GM21528 (cell line): ENCODE measurements around the gene GPR176.
A peak's percentile ranks its signal among the peaks of the same experiment; 100 is the strongest.

Source experiments
- ATAC-seq: cut with Tn5 transposase; IDR thresholded peaks from one replicate; pipeline ENCODE4 v1.9.1; 2021; ENCODE audit warnings: mild to moderate bottlenecking, moderate library complexity; ENCODE audit not compliant: unreplicated experiment, low FRiP score

GPR176 gene

DNA sequence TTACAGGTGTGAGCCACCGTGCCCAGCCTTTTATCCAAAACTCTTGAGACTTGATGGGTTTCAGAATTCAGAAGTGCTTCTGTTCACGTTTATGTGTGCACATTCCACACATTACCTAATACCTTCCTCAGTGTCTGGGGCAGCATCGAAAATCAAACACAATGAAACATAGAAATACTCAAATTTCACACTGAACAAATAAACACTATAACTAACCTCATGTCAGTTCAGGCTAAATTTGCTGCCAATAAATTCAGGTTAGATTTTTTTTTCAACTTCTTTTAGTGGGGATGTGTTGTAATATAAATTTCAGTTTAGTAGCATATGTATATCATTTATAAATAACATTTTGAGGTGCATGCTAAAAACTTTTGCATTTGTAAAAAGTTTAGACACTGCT, 16.6 kb upstream of the GPR176 start:
- no peak for ATAC-seq

DNA sequence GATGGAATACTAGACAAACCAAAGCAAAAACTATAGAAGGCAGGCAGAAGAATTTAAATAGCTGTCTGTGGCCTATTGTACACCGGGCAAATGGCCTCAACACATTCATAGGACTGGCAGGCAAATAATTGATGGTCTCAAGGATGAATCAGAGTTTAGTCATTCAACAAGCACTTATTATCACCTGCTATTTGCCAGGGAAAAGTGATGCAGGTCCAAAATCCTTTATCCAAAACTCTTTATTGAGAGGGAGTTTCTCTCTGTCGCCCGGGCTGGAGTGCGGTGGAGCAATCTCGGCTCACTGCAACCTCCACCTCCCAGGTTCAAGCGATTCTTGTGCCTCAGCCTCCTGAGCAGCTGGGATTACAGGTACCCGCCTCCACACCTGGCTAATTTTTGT, 16.1 kb upstream of the GPR176 start:
- no peak for ATAC-seq

DNA sequence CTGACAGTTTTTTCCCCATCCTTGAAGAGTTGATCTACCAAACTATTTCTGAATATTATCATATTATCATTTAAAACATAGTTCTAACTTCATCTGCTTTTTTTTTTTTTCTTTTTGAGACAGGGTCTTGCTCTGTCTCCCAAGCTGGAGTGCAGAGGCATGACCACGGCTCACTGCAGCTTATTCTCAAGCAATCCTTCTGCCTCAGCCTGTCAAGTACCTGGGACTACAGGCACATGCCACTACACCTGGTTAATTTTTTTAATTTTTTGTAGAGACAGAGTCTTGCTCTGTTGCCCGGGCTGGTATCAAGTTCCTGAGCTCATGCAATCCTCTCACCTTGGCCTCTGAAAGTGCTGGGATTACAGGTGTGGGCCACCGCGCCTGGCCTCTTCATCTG, 15.2 kb upstream of the GPR176 start:
- ATAC-seq, result no peak

DNA sequence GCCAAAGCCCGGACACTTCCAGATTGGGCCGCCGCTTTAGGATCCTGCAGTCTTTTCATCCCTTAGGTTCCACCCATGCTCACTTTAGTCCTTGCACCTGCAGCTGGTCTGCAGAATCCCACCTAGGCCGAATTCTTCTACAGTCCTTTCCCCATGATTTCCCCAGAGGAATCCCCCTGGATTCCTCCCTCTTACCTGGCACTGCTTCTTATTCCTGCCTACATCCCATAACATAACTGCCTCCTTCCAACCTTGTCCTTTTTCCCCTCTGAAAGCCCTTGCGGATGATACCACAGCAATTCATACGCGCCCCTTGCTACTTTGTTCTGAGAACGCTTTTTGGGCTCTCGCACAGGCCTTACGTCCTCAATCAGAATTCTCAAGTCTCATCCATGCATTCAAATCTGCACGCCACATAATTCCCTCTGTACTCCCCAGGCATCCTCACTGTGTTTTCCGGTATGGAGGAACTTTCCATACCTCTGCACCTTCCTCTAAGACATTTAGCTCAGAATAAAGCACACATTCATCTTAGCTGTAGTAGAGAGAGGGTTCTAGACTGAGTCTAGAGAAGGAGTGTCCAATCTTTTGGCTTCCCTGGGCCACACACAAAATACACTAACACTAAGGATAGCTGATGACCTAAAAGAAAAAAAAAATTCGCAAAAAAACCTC, 14.5 kb upstream of the GPR176 start:
- ATAC-seq, result no peak

DNA sequence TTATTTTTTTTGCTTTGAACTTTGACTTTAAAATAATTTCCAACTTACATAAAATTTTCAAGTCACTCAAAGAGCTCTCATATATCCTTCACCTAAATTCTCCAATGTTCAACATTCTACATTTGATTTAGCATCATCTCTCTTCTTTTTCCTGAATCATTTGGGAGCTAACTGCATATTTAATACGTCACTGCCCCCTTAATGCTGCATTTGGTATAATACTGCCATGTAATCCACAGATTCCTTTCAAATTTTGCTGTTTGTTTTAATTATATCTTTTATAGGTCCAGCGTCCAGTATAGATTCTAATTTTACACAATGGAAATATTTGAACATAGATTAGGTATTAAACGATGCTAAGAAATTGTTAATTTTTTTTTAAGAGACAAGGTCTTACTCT, 11.5 kb upstream of the GPR176 start:
- ATAC-seq, result no peak

DNA sequence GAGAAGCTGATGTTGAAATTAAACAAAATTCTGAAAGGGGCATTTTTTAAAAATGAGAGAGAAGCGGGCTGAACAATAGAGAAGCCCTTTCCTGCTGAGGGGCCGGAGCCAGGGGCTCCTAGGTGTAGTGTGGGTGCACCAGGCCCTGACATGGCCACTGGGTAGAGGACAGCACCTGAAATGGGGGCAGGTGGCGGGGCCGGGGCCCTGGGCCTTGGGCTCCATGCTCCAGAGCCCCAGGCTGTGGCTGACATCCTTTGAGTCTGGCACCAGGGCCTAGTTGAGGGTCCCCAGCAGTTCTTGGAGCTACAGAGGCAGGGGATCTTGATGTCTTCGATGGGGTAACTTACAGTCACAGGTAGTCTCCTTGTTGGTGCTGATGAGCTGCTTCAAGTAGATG, 6.5 kb upstream of the GPR176 start:
- no peak for ATAC-seq

DNA sequence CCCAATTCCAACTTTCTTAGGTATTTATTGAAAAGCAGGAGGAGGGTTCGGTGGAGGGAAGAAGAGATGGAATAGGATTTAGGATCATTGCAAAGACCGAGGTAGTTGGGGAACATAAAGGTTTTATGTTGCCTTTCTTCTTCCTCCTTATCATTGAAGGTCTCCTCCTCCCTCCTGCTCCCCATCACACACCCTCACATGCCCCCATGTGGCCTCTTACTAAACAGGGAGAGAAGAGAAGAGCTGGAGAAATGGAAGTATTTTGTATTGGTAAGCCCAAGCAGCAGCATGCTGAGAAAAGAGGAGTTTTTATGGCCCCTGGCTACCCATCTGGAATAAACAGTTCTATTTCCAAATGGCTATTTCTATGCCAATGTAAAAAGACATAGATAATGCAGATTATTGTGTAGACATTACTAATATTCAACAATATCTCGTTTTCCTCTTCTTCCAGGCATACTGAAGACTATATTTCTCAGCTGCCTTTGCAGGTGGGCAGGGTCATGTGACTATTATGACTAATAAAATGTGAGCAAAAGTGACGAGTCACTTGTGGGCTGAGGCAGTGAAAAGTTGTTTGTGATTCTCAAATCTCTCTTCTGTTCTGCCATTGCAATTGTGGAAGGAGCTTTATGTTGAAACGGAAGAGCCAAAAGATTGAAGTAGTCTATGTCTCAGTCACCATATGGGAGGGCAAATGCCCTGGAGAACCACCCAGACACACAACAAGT, 5.2 kb upstream of the GPR176 start:
- no peak for ATAC-seq

DNA sequence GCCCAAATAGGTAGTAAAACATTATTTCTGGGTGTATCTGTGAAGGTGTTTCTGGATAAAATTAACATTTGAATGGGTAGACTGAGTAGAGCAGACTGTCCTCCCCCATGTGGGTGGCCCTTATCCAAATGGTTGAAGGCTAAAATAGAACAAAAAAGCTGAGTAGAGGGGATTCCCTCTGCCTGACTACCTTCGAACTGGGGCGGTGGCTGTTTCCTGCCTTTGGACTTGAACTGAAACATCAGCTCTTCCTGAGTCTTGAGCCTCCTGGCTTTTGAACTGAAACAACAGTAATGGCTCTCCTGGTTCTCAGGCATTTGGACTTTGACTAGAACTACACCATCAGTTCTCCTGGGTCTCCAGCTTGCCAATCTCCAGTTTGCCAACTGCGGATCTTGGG, 4.4 kb upstream of the GPR176 start:
- no peak for ATAC-seq

DNA sequence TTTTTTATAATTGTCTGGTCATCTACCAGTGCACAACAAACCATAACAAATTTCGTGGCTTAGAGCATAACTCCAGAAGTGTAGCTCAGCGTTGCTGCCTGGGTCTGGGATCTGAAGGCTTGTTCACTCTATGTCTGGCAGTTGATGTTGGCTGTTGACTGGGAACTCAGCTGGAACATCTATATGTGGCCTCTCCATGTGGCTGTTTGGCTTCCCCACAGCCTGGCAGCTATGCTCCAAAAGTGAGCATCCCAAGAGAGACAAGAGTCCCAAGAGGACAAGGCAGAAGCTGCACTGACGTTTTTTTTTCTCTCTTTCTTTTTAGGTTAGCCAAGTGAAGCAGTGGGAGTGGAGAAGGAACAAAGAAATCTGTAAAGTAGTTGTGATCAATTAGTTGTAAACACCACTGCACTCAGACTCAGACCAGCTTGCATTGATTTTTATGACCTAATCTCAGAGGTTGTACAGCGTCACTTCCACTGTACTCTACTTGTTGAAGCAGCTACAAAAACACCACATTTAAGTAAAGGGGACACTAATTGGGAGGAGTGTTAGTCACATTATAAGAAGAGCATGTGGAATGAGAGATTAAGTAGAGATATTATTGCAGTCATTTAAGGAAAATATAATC, 2.5 kb upstream of the GPR176 start:
- no peak for ATAC-seq

DNA sequence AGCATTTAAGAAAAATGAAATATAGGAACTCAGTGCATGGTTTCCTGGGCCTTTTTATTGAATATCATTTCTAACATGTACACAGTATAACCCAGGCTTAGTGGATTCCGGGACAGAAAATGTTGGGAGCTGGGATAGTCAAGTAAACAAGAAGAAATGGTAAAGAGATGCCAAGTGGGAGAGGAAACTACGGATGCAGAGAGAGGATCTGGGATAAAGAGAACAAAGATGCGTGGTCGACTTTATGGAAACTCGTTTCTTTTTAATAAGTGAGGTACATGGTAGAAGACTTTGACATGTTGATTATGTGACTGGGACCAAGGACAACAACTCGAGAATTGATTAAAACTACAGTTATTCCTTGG, 1.2 kb upstream of the GPR176 start:
- no peak for ATAC-seq

DNA sequence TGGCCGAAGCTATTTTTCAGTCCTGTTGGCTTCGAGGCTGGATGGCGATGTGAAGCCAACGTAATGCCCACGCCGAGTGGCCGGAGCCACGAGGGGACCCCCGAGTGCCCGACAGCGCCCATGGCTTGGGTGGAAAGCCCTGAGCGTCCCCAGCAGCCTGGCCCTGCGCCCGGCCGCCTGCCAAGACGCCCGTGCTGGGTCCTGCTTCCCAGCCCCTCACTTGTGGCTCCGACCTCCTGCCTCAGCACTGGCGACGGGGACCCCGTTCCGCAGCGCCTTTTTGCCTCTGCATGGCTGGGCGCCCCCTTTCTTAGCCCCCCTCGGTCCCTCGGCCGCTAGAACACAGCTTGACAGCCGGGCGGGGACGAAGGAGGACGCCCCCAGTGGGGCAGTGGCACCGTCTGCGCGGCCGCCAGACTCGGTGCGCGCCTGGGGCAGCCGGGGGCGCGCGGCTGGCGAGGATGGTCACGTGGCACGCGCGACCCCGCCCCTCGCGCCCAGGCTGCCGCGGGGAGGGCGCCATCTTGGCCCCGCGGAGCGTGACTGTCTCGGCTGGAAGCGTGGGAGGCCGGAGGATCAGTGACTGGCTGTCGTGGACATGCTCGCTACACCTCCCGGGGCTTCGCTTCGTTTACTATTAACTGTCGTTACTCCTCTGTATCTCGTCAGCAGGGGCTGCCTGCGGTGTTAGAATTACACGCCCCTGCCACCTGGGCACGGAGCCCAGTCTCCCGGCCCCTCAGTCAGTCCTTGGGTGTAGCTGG, 626 bp upstream of the GPR176 start:
- peak; percentile 78 for ATAC-seq

DNA sequence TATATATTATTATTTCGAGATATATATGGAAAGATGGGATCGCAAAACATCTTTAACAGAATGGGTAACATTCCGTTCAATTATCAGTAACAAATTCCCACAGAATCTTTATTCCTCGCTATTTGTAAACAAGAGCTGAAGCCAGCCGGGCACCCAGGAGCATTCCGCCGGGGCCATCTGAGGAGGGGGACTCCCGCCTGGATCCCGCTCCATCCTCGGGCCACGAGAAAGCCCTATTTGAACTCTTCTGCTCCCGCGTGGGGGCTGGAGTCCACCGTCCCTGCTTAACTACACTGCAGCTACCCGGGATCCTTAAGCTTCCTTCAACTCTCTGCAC, 687 bp downstream of the GPR176 start:
- no peak for ATAC-seq

DNA sequence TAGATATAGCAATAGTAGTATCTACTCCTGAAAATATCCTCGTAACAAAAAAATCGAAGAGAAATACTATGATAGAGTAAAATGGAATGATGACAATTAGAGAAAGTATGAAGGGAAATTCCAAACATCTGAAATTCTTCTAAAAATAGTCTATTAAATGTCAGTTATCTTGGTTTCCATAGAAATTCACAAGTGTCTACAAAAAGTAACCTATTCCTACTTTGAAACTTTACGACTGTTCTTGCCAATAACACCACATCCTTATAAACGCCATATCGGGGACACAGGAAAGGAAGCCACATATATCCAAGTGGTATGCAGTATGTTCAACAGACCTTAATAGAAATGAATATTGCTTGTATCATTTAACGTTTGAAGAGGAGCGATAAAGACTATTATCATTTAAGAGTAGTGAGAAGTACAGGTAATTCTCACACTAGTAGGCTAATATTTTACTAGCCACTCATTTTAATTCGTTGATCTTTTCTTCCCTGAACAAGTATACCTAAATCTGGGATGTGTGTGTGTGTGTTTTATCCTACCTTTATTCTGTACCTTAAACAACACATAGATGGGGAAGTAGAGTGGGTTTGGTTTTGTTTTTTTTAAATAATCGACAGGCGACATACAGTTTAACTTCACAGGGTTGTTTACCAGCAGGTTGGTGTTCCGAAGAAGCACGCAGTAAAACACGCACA, 1.2 kb downstream of the GPR176 start:
- ATAC-seq, result no peak

DNA sequence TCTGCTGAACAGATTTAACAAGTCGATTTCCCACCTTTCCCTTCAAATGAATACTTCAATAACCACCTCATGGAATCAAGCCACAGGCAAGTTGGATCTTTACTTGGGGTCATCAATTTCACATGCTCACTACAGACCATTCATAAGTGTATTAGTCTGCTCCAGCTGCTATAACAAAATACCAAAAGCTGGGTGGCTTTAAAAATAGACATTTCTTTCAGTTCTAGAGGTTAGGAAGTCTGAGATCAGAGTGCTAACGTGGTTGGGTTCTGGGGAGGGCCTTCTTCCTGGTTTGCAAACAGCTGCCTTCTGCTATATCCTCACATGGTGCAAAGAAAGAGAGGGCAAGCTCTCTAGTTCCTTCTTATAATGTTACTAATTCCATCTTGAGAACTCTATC, 5.1 kb downstream of the GPR176 start:
- no peak for ATAC-seq

DNA sequence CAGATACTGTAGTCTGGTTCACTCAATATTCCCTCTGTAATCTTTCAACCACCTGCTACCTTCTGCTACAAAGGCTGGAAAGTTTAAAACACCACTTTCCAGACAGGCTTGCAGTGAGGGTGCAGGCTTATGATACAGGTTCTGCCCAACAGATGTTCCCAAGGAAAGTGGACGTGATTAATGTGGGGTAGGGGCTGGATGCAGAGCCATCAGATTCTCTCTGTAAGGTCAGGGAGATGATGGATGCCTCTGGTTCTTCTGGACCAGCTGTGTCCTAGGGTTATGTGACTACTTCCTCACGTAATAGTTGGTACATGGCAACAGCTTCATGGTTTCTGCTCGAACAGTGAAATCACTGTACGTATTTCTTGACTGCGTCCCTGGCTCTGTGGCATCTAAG, 11.1 kb downstream of the GPR176 start:
- ATAC-seq, result no peak

DNA sequence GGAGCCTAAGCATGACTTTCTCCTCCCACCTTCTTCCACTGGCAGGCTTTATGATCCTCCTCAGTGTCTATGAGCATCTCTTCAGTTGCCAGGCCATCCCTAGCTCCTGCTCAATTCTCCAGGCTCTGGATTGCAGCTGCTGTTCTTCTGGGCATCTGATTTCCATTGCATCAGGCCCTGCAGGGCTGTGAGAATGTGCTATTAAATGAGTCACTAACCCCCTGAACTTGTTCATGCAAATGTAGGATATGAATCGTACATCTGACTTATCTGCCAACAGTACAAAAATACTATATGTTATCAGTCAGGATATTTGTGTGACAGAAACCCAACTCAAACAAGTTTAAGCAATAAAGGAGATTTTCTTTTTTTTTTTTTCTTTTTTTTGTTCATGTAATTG, 11.9 kb downstream of the GPR176 start:
- ATAC-seq, result no peak

DNA sequence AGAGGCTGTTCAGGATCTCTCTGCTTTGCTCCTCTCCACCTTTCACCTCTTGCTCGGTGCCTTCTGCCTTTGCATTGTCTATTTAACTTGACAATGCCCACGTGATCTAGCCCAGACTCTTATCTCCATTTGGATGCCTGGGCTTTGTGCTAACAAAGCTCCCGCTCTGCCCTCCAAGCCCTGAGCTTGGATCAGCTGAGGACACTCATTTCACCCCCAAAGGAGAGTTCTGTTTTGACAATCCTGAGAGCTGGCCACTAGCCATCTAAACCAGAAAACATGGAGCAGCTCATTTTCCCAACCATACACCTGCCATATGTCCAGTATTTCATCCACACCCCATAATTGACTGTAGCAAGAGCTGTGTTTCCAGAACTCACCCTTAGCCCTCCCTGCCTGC, 12.8 kb downstream of the GPR176 start:
- ATAC-seq, result no peak

DNA sequence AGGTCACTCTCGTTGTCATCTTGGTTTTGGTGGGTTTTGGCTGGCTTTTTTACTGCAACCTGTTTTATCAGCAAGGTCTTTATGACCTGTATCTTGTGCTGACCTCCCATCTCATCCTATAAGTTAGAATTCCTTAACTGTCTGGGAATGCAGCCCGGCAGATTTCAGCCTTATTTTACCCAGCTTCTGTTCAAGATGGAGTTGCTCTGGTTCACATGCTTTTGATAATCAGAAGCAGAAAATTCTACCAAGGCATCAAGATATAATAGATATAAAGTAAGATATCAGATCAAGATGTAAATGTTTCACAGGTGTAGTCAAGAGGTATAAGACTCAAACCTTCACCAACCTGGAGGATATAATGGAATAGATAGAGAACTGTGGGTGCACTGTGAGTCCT, 16.0 kb downstream of the GPR176 start:
- ATAC-seq, result no peak

DNA sequence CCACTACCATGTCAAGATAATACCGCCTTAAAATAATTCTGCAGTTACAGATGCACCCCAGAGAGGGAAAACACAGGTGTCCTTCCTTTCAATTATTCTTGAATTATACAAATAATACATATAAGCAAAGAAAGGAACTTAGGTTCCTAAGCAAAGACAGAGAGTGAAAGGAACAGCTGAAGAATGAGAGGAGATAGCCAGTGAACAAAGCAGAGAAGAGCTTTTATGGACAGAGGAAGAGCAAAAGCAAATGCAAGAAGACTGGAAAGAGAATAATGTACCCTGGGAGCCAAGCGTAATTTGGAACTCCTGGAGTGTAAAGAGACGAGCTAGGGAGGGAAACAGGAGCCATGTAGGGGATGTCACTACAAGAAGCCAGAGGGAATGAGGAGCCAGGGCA, 21.7 kb downstream of the GPR176 start:
- ATAC-seq, result no peak

DNA sequence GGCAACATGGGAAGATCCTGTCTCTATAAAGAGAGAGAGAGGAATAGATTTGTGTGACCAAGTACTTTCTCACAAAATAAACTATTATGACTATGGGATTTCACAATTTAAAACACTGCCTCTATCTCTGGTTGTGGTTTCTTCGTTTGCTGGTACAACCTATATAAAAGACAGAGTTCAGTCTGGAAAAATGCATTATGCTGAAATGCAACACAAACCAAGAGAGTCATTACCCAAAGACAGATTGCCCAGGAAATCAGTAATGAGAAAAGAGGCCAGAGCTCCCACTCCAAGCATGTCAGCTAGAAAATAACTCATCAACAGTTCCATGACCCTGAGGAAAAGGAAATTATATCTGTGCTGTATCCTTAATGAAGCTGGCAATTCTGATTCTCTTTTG, 23.2 kb downstream of the GPR176 start:
- no peak for ATAC-seq

DNA sequence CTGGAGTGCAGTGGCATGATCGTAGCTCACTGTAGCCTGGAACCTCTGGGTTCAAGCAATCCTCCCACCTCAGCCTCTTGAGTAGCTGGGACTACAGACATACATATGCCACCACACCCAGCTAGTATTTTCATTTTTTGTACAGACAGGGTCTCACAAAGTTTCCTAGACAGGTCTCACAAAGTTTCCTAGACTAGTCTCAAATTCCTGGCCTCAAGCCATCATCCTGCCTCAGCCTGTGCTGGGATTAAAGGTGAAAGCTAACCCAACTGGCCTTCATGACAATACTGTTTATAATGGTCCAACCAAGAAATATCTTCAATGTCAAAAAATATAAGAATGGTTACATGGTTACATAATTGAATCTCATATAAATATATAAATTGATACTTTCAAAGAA, 24.0 kb downstream of the GPR176 start:
- ATAC-seq, result no peak
